K562 (cell line): ENCODE data around the gene AARSD1. TPM values are rescaled to one million over a fixed set of nuclear protein-coding genes. Genes with fewer than 3 reads are reported as not detected.
A peak's percentile ranks its signal among the peaks of the same experiment; 100 is the strongest.

Experiments used
- ATAC-seq: fragments of 200-7000 bp; cut with Tn5 transposase; 3 replicates; pipeline ENCODE4 v1.9.1; 2020; ENCODE audit warnings: moderate library complexity
- BruUV-seq: library from RNA; stranded (reverse); fragments of 400-500 nt; replicated peaks from 2 replicates; lab custom pipeline; 2021; lab: Mats Ljungman, UMichigan
- CTCF ChIA-PET: fragments of 300-600 bp; formaldehyde crosslinking; extraction: SDS; loops from one replicate; lab custom pipeline; 2021; ENCODE audit warnings: low intra/inter-chr PET ratio; lab: Yijun Ruan, JAX
- POLR2A ChIA-PET: fragments of 300-600, 350-650 bp; sonication (Branson Sonifier 250); formaldehyde crosslinking; extraction: SDS; loops from one replicate; lab custom pipeline; 2021; ENCODE audit warnings: antibody characterized with exemption, inconsistent platforms; lab: Yijun Ruan, JAX
- DNase-seq, 4 experiments: peaks; one replicate each; pipeline versions ENCODE4 v3.0.0 to v3.0.0-alpha.2; 2011 to 2018; ENCODE audit warnings: low spot score in 3 of 4, mixed read lengths in 3 of 4; ENCODE audit errors: extremely low read depth in 1 of 4
- FAIRE-seq: peaks from 2 replicates; lab custom pipeline; 2011; peaks lifted over from hg19 to GRCh38; lab: Jason Lieb, UNC
- H2AFZ ChIP-seq: 2 replicates; pipeline ENCODE4 v1.6.0; 2011; ENCODE audit warnings: low read depth, low read length, control low read depth, inconsistent platforms
- H3K27ac ChIP-seq: fragments of 200-600 bp; 3 replicates; pipeline ENCODE4 v1.8.0; 2011; ENCODE audit warnings: low read depth, mild to moderate bottlenecking, control low read depth, inconsistent platforms, low read length, moderate library complexity, mixed read lengths; ENCODE audit errors: extremely low read depth
- H3K27me3 ChIP-seq, 2 experiments: fragments of 300-600 bp in 1 of 2; 2 replicates in 1 of 2; 3 replicates in 1 of 2; pipeline versions ENCODE4 v1.6.0 to v1.8.0; 2011; ENCODE audit warnings: inconsistent platforms in 2 of 2, low read length in 2 of 2, mild to moderate bottlenecking in 1 of 2, mixed read lengths in 1 of 2, moderate library complexity in 1 of 2; ENCODE audit not compliant: control insufficient read depth in 2 of 2, insufficient read depth in 2 of 2
- H3K36me3 ChIP-seq: fragments of 300-600 bp; 3 replicates; pipeline ENCODE4 v1.8.0; 2011; ENCODE audit warnings: mild to moderate bottlenecking, low read length, inconsistent platforms; ENCODE audit not compliant: control insufficient read depth, insufficient read depth
- H3K4me1 ChIP-seq, 2 experiments: fragments of 200-600 bp in 1 of 2; replicated peaks in 1 of 2; 2 replicates in 1 of 2; 3 replicates in 1 of 2; pipeline versions ENCODE4 v1.5.1 to v1.8.0; 2011; ENCODE audit warnings: inconsistent platforms in 2 of 2, low read length in 2 of 2, mild to moderate bottlenecking in 1 of 2, mixed read lengths in 1 of 2, moderate library complexity in 1 of 2; ENCODE audit not compliant: control insufficient read depth in 2 of 2, insufficient read depth in 2 of 2
- H3K4me2 ChIP-seq: 2 replicates; pipeline ENCODE4 v1.6.1; 2011; ENCODE audit warnings: low read length, control low read depth, inconsistent platforms, mixed read lengths; ENCODE audit not compliant: insufficient read depth
- H3K4me3 ChIP-seq: fragments of 200-600 bp; sonication (generic), shearing (Covaris generic); 2 replicates; pipeline ENCODE4 v1.5.1; 2016; ENCODE audit warnings: control low read depth, inconsistent platforms
- H3K79me2 ChIP-seq: fragments of 200-600 bp; 3 replicates; pipeline ENCODE4 v1.8.0; 2011; ENCODE audit warnings: low read length, inconsistent platforms; ENCODE audit not compliant: control insufficient read depth, insufficient read depth
- H3K9ac ChIP-seq, 2 experiments: 2 replicates each; pipeline versions ENCODE4 v1.6.0 to v1.6.1; 2011; ENCODE audit warnings: low read depth in 2 of 2, low read length in 2 of 2, control low read depth in 1 of 2, inconsistent platforms in 1 of 2, mild to moderate bottlenecking in 1 of 2, mixed read lengths in 1 of 2; ENCODE audit not compliant: insufficient read depth in 1 of 2
- H3K9me1 ChIP-seq: one replicate; pipeline ENCODE4 v1.6.0; 2011; ENCODE audit warnings: inconsistent platforms, mild to moderate bottlenecking, low read length, moderate library complexity; ENCODE audit not compliant: control insufficient read depth, insufficient read depth
- H3K9me3 ChIP-seq: replicated peaks from 2 replicates; pipeline ENCODE4 v1.5.1; 2011; ENCODE audit warnings: low read depth, low read length, inconsistent platforms; ENCODE audit not compliant: control insufficient read depth, insufficient read depth
- H4K20me1 ChIP-seq: replicated peaks from 2 replicates; pipeline ENCODE4 v1.6.1; 2011; ENCODE audit warnings: low read length, inconsistent platforms, mixed read lengths; ENCODE audit not compliant: control insufficient read depth, insufficient read depth
- CHCHD3 ChIP-seq: fragments of 250-450 bp; sonication (Bioruptor Pico); IDR thresholded peaks from 2 replicates; pipeline ENCODE4 v2.1.2; 2022; ENCODE audit warnings: mild to moderate bottlenecking
- DLX4 ChIP-seq: fragments of 250-450 bp; sonication (Bioruptor Pico); IDR thresholded peaks from 2 replicates; pipeline ENCODE4 v1.6.1; 2021; ENCODE audit warnings: mild to moderate bottlenecking
- GATAD2A ChIP-seq: fragments of 450-650 bp; IDR thresholded peaks from 2 replicates; pipeline ENCODE4 v1.6.1; 2017
- NCOA1 ChIP-seq: fragments of 450-650 bp; IDR thresholded peaks from 2 replicates; pipeline ENCODE4 v1.6.1; 2016; ENCODE audit warnings: low read depth
- NFIC ChIP-seq: fragments of 450-650 bp; IDR thresholded peaks from 2 replicates; pipeline ENCODE4 v1.6.1; 2017; ENCODE audit warnings: mild to moderate bottlenecking, inconsistent platforms
- RBFOX2 ChIP-seq: fragments of 200-400 bp; formaldehyde crosslinking; IDR thresholded peaks from 2 replicates; pipeline ENCODE4 v1.6.1; 2017; ENCODE audit warnings: low read depth, mild to moderate bottlenecking, low read length, moderate library complexity
- RBM17 ChIP-seq: fragments of 200-400 bp; formaldehyde crosslinking; IDR thresholded peaks from 2 replicates; pipeline ENCODE4 v1.6.1; 2017; ENCODE audit warnings: low read depth, mild to moderate bottlenecking, low read length, borderline replicate concordance
- RERE ChIP-seq: sonication (generic); formaldehyde crosslinking; IDR thresholded peaks from 2 replicates; pipeline ENCODE4 v1.8.0; 2023; ENCODE audit warnings: missing genetic modification reagents, mild to moderate bottlenecking, borderline replicate concordance
- SMC3 ChIP-seq: conservative IDR thresholded peaks from 2 replicates; pipeline ENCODE4 v1.6.1; 2011; ENCODE audit warnings: low read depth, low read length, improper control_type of control experiment; ENCODE audit not compliant: insufficient read depth
- TAF9B ChIP-seq: fragments of 450-650 bp; IDR thresholded peaks from 2 replicates; pipeline ENCODE4 v1.6.1; 2018; ENCODE audit warnings: mild to moderate bottlenecking; ENCODE audit not compliant: partially characterized antibody
- ZBTB1 ChIP-seq: sonication (generic); formaldehyde crosslinking; IDR thresholded peaks from 2 replicates; pipeline ENCODE4 v1.8.1; 2023; ENCODE audit warnings: missing genetic modification reagents, low read depth, mild to moderate bottlenecking, borderline replicate concordance
- ZBTB17 ChIP-seq: fragments of 450-650 bp; formaldehyde crosslinking; IDR thresholded peaks from 2 replicates; pipeline ENCODE4 v1.4.0; 2020; ENCODE audit warnings: mild to moderate bottlenecking
- WGBS: fragments of 100-300 bp; shearing (Covaris generic); methylation state at CpG from one replicate; pipeline ENCODE4 v1.1.6; 2016; ENCODE audit warnings: low coverage, mixed read lengths; ENCODE audit not compliant: insufficient coverage; ENCODE audit errors: missing lambda C conversion rate; 5-methylcytosine and 5-hydroxymethylcytosine counted together
- in situ Hi-C: fragments of 300-500 bp; cut with MboI; formaldehyde crosslinking; loops from 4 replicates; pipeline ENCODE4 v1.15.0; 2018; ENCODE audit warnings: inconsistent platforms, mixed read lengths
- intact Hi-C: fragments of 100-400 bp; cut with micrococcal nuclease; formaldehyde crosslinking; loops from 2 replicates; pipeline ENCODE4 v1.14.2; 2022
- polyA plus RNA-seq, 8 experiments: library from polyadenylated mRNA; depleted of rRNA in 4 of 8; stranded (reverse) in 5 of 8; unstranded in 3 of 8; fragments of >200 nt; fragmentation: Nextera tagmentation in 2 of 8; fragmentation: Illumina TruSeq in 1 of 8; extraction: Ambion mirVana in 2 of 8; extraction: Trizol in 1 of 8; gene quantifications; 2 replicates each; pipeline versions ENCODE4 v1.2.1 to v1.2.3, GENCODE V29; 2011 to 2014; ENCODE audit warnings: inconsistent platforms in 1 of 8, missing spikeins in 1 of 8
- total RNA-seq, 7 experiments: library from RNA; depleted of rRNA in 6 of 7; stranded (reverse); fragments of >200 nt in 6 of 7; fragmentation: Illumina TruSeq in 2 of 7; extraction: Trizol in 2 of 7; gene quantifications; 2 replicates each; pipeline versions ENCODE4 v1.2.1 to v1.2.3, GENCODE V29; 2011 to 2021; ENCODE audit warnings: low replicate concordance in 1 of 7
- TF ChIP-seq, protein P1 (sequence below): sonication (generic); formaldehyde crosslinking; IDR thresholded peaks from 2 replicates; pipeline ENCODE4 v1.8.0; 2022; ENCODE audit warnings: missing genetic modification reagents, mild to moderate bottlenecking, moderate library complexity, borderline replicate concordance
- TF ChIP-seq, protein P2 (sequence below), 2 experiments: fragments of 450-650 bp in 1 of 2; sonication (generic) in 1 of 2; formaldehyde crosslinking in 1 of 2; IDR thresholded peaks in 1 of 2; conservative IDR thresholded peaks in 1 of 2; 2 replicates each; pipeline versions ENCODE4 v1.6.1 to v1.8.1; 2016 to 2023; ENCODE audit warnings: mild to moderate bottlenecking in 2 of 2, moderate library complexity in 2 of 2, inconsistent platforms in 1 of 2, missing genetic modification reagents in 1 of 2

The AARSD1 gene
- total and polyA plus RNA-seq, 9 of the 15 experiments (the other 6 are each of a cell fraction or from before 2014, with no cell fraction given) = 51.7 to 98.5 (median 68.6) TPM

DNA sequence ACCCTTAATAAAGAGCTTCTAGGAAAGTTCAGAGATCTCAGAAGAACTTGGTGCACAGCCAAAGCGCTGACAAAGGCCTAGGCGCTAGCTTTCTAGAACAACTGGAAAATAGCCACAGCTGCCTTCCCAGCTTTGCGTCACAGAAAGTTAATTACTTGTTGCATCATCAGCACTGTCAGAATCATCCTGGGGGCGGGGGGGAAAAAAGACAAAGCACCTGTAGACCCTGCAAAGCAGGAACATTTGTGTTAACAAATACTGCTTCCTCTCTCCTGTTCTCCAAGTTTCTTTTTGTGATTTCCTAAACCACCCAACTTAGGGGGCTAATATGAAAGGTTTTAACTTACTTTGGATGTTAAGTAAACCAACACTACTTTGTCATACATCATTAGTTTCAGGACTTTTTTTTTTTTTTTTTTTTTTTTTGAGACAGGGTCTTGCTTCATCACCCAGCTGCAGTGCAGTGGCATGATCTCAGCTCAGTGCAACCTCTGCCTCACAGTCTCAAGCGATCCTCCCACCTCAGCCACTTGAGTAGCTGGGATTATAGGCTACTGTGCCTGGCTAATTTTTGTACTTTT, 4.8 kb upstream of the AARSD1 start:
- ATAC-seq = peak; percentile 30
- intact Hi-C loops (no loop called here), in situ Hi-C loops (no loop called here)
- no TSS peak for BruUV-seq
- no peaks in the 10 kb centered on the region for H3K9me3 ChIP-seq
- H3K4me1 ChIP-seq = peaks cover 0 to 7% of the 10 kb centered on the region in 2 experiments; a peak in 3 of 5 replicates
- H4K20me1 ChIP-seq = no peaks in the 10 kb centered on the region
- H3K27ac ChIP-seq = peak overlapping the region; percentile 55; the same call in 2 of the 3 replicates
- POLR2A ChIA-PET = interaction anchor here (0.6 to 2.6 kb wide), 8 partner anchors 11 to 346 kb away, joined by 3 to 17 read pairs (median 4); partner anchors contain the start of genes PTGES3L, RPL27 and RUNDC1
- no peaks in the 10 kb centered on the region for H3K9me1 ChIP-seq
- CTCF ChIA-PET = no interaction called here
- DNase-seq = peak in 2 of 4 experiments; percentile 14 to 46
- H3K79me2 ChIP-seq = peaks cover 15% of the 10 kb centered on the region
- H3K4me2 ChIP-seq = no peak overlapping the region
- H3K4me3 ChIP-seq = no peak overlapping the region
- 17% methylated on average over 4 of the region's 5 CpGs for WGBS
- no peaks in the 10 kb centered on the region for H3K36me3 ChIP-seq
- H2AFZ ChIP-seq = no peak overlapping the region
- H3K27me3 ChIP-seq = no peaks in the 10 kb centered on the region
- FAIRE-seq = no peak
- H3K9ac ChIP-seq = no peak overlapping the region
- TF ChIP-seq RBFOX2 (no peak), RERE (CRISPR knock-in tag) (no peak), TAF9B (peak; percentile 10), ZBTB17 (no peak), ZBTB1 (CRISPR knock-in tag) (no peak), SMC3 (no peak), GATAD2A (no peak), DLX4 (CRISPR knock-in tag) (no peak), NFIC (peak; percentile 34), RBM17 (no peak), CHCHD3 (CRISPR knock-in tag) (no peak), NCOA1 (peak; percentile 40; the same call in 1 of the 2 replicates)
- TF ChIP-seq, protein P1, sequence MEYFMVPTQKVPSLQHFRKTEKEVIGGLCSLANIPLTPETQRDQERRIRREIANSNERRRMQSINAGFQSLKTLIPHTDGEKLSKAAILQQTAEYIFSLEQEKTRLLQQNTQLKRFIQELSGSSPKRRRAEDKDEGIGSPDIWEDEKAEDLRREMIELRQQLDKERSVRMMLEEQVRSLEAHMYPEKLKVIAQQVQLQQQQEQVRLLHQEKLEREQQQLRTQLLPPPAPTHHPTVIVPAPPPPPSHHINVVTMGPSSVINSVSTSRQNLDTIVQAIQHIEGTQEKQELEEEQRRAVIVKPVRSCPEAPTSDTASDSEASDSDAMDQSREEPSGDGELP (CRISPR knock-in tag) = no peak
- TF ChIP-seq, protein P2, sequence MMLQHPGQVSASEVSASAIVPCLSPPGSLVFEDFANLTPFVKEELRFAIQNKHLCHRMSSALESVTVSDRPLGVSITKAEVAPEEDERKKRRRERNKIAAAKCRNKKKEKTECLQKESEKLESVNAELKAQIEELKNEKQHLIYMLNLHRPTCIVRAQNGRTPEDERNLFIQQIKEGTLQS (IDR thresholded peaks at IDR 0.05) = peak; percentile 99
- TF ChIP-seq, protein P2 (CRISPR knock-in tag; conservative IDR thresholded peaks at IDR 0.05) = peak; percentile 64; the same call in 1 of the 2 replicates
